AG09319 (cell line): ENCODE measurements around the gene STOML3.

Experiments
- DNase-seq: peaks from one replicate; pipeline ENCODE4 v3.0.0-alpha.2; 2010; ENCODE audit warnings: low read depth; ENCODE audit errors: extremely low read depth
- TF ChIP-seq, protein P1 (sequence below): IDR thresholded peaks from 2 replicates; pipeline ENCODE4 v1.5.1; 2011; ENCODE audit warnings: low read depth, mild to moderate bottlenecking, inconsistent platforms, low read length, moderate library complexity

The STOML3 gene

DNA sequence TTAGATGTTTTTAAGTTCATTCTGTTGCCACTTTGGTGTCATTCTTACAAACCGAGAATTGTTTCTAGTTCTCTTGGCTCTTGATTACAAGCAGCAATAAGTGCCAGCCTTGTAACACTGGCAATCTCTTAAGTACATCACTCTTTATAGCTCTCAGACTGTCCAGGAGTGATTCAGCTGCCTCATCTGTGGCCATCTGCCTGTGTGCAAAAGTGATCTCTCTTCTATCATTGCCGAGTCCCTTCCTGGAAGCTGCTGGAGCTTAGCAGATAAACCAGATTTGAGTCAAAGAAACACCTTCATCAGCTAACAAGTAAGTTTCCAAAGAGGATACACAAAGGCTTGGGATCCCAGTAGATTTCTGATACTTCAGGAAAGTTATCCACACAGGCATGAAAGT is 23.2 kb downstream of the STOML3 start:
- TF ChIP-seq, protein P1, sequence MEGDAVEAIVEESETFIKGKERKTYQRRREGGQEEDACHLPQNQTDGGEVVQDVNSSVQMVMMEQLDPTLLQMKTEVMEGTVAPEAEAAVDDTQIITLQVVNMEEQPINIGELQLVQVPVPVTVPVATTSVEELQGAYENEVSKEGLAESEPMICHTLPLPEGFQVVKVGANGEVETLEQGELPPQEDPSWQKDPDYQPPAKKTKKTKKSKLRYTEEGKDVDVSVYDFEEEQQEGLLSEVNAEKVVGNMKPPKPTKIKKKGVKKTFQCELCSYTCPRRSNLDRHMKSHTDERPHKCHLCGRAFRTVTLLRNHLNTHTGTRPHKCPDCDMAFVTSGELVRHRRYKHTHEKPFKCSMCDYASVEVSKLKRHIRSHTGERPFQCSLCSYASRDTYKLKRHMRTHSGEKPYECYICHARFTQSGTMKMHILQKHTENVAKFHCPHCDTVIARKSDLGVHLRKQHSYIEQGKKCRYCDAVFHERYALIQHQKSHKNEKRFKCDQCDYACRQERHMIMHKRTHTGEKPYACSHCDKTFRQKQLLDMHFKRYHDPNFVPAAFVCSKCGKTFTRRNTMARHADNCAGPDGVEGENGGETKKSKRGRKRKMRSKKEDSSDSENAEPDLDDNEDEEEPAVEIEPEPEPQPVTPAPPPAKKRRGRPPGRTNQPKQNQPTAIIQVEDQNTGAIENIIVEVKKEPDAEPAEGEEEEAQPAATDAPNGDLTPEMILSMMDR, result no peak
- no peak for DNase-seq

DNA sequence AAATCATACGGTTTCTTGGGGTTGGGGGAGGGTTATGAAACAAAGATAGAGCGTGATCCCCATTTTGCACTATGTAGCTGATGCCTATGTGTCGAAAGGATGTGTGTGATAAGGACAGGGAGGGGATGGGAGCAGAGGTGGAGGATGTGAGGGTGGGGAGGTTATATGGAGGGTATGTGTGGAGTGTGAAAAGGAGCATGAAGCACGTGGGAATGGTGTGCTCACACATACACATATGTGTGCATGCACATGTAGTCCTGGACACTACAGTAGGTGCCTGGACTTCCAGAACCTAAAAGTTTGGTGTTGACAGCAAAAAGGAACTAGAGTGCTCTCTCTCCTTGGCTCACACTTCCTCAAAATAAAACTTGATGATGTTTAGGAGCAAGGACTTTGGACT is 25.4 kb downstream of the STOML3 start:
- no peak for DNase-seq
- TF ChIP-seq, protein P1, result no peak

DNA sequence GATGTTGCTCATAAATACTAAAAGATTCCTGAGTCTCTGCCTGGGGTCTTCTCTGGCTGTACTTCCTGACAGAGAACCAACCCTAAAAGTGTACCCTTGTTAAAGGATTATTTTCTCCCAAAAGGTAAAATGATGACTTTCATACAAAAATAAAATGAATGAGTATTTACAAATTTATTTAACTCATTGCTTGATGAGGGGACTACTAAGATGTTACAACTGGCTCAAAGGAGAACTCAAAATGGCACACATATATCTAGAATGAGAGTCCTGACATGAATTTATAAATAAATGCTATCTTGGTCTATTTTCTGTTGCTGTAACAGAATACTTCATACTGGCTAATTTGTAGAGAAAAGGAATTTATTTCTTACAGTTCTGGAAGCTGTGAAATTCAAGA is 30.5 kb downstream of the STOML3 start:
- DNase-seq, result no peak
- TF ChIP-seq, protein P1, result no peak

DNA sequence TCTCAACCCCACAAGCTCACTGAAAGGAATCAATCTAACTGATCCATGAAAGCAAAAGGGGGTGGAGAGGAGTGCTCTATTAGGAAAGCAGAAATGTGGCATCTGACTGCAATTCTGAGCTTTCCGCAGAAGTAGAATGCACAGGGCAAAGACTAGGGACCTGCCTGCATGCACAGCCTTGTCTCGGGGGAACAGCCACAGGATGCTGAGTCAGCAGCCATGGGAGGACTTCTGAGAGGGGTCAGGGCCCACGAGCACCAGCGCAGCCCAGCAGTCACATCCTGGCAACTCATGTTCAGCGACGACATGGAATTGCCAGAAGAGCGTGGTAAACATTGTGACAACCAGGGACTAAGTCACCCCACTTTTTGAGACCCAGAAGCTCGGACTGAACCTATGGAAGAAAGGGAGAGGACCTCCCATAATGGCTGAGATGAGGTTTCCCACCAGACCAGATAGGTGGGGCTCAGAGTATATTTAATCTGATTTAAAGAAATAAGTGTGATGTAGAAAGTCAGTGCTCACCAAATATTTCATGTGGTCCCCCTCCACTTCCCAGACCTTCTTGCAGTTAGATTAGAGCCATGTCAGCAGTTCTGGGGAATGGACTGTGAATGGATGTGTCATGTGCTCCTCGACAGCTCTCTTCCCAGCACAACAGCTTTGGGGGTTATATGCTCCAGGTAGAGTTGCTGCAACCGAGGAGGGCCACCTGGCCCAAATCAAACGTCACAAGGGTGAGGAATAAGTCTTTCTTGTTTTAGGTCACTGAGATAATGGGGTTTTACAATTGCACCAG is 32.6 kb downstream of the STOML3 start:
- TF ChIP-seq, protein P1, result no peak
- no peak for DNase-seq

DNA sequence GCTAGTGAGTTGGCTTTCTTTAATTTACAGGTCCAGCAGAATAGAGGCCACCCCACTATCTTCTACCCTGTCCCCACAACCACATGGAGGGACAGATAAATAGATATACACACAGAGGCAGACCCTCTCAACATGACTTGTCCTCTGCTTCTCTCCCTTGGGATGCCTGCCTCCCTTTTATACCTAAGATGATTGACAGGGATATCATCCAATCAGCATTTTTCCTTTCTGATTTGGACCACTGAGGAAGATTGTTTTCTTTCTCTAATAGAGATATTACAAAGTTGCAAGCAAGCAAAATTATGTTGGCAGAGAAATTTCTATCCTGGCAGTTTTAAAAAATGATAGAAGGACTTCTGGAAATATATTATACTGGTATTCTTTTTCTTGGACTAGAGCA is 35.8 kb downstream of the STOML3 start:
- DNase-seq, result no peak

DNA sequence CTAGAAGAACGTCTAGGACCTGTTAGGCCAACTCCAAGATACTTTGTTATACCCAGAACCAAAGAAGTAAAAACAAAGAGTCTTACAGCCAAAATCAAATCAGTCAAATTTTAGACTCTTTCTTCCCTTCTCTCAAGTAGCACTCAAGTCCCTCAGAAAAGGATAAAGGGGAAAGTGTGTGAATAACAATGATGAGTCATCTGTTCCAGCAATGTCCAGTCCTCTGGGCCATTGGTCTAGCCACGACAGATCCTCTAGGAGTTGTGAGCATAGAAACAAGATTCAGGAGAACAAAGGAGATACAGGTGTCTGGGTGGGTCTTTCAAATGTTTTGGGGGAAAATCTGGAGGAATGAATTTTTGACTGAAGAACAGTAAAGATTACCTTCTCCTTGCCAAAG is 36.3 kb downstream of the STOML3 start:
- DNase-seq, result no peak
- TF ChIP-seq, protein P1, result no peak

More for the DNA sequence above, 35.8 kb downstream of the STOML3 start:
- TF ChIP-seq, protein P1, result no peak

DNA sequence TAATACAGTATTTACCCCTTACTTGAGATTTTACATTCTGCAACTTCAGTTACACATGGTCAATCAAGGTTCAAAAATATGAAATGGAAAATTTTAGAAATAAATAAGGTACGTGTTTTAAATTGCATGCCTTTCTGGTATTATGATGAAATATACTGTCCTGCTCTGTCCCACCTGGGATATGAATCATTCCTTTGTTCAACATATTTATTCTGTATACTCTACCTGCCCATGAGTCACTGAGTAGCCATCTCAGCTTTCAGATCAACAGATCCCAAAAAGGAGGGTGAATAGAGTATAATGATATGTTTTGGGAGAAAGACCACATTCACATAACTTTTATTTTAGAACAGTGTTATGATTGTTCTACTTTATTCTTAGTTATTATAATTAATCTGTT is 37.8 kb downstream of the STOML3 start:
- no peak for DNase-seq
- TF ChIP-seq, protein P1, result no peak
